Kidney epithelial cell (primary cell): ENCODE data around the gene ARCN1. TPM values are rescaled to one million over a fixed set of nuclear protein-coding genes. Genes with fewer than 3 reads are reported as not detected.

Experiments used
- DNase-seq: peaks from one replicate; pipeline ENCODE4 v3.0.0-alpha.2; 2010; ENCODE audit warnings: low read depth
- H3K27me3 ChIP-seq: 2 replicates; pipeline ENCODE4 v1.6.0; 2011; ENCODE audit warnings: low read length; ENCODE audit not compliant: control insufficient read depth, insufficient read depth
- H3K36me3 ChIP-seq: 2 replicates; pipeline ENCODE4 v1.5.1; 2011; ENCODE audit warnings: low read length; ENCODE audit not compliant: control insufficient read depth, insufficient read depth
- H3K4me3 ChIP-seq: 2 replicates; pipeline ENCODE4 v1.5.1; 2011; ENCODE audit warnings: low read depth, mild to moderate bottlenecking, control low read depth, low read length
- CTCF ChIP-seq: IDR thresholded peaks from 2 replicates; pipeline ENCODE4 v1.5.1; 2011; ENCODE audit warnings: mild to moderate bottlenecking, moderate library complexity, low read length, control low read depth, inconsistent platforms; ENCODE audit not compliant: insufficient read depth, poor library complexity, severe bottlenecking
- total RNA-seq: library from RNA; depleted of rRNA; stranded (reverse); fragments of >200 nt; gene quantifications from 2 replicates; pipeline ENCODE4 v1.2.3, GENCODE V29; 2015

The ARCN1 gene
- total RNA-seq, 1 donor from 2014 or later = 122 TPM

GRCh38 chr11:118644496-118644895 is 72.3 kb downstream of the ARCN1 start:
- Histone ChIP-seq H3K36me3 (peaks cover 12% of the 10 kb centered on the region), H3K4me3 (no peak overlapping the region), H3K27me3 (no peaks in the 10 kb centered on the region)
- TF ChIP-seq CTCF = no peak
- no peak for DNase-seq

GRCh38 chr11:118645066-118645715 is 73.0 kb downstream of the ARCN1 start:
- Histone ChIP-seq H3K36me3 (peaks cover 15% of the 10 kb centered on the region), H3K27me3 (no peaks in the 10 kb centered on the region), H3K4me3 (no peak overlapping the region)
- DNase-seq = no peak
- no peak for TF ChIP-seq CTCF

- no peak overlapping the region for H3K4me3 ChIP-seq
- no peak for TF ChIP-seq CTCF
- peaks cover 13% of the 10 kb centered on the region for H3K36me3 ChIP-seq
- no peaks in the 10 kb centered on the region for H3K27me3 ChIP-seq
- no peak for DNase-seq
Observed at GRCh38 chr11:118646393-118646792, 74.2 kb downstream of the ARCN1 start.

GRCh38 chr11:118648291-118648690 is 76.1 kb downstream of the ARCN1 start:
- H3K36me3 ChIP-seq = peaks cover 15% of the 10 kb centered on the region

GRCh38 chr11:118649941-118650340 is 77.7 kb downstream of the ARCN1 start:
- TF ChIP-seq CTCF = no peak
- DNase-seq = no peak
- Histone ChIP-seq H3K36me3 (peaks cover 12% of the 10 kb centered on the region), H3K27me3 (no peaks in the 10 kb centered on the region), H3K4me3 (no peak overlapping the region)

More at GRCh38 chr11:118648291-118648690, 76.1 kb downstream of the ARCN1 start:
- TF ChIP-seq CTCF = no peak
- DNase-seq = no peak
- Histone ChIP-seq H3K27me3 (no peaks in the 10 kb centered on the region), H3K4me3 (no peak overlapping the region)

GRCh38 chr11:118650366-118650765 is 78.2 kb downstream of the ARCN1 start:
- no peaks in the 10 kb centered on the region for H3K27me3 ChIP-seq
- no peak overlapping the region for H3K4me3 ChIP-seq
- no peak for DNase-seq
- peaks cover 11% of the 10 kb centered on the region for H3K36me3 ChIP-seq
- TF ChIP-seq CTCF = no peak
